ENCODE results near the gene MICAL1. TPM values are rescaled to one million over a fixed set of nuclear protein-coding genes. Genes with fewer than 3 reads are reported as not detected.

Gene MICAL1
- total RNA-seq, 1 donor = 26.1 TPM

- H3K4me1 ChIP-seq (ENCODE audit: insufficient read depth, low read length) = no peaks in the 10 kb centered on the region
- peaks cover 11% of the 10 kb centered on the region for H3K27me3 ChIP-seq (ENCODE audit: insufficient read depth, low read length)
- H3K36me3 ChIP-seq (ENCODE audit: insufficient read depth, low read length) = no peaks in the 10 kb centered on the region
- no peak overlapping the region for H3K27ac ChIP-seq (ENCODE audit: low read depth, low read length)
- H4K20me1 ChIP-seq (ENCODE audit: insufficient read depth, low read length) = no peaks in the 10 kb centered on the region
- no peaks in the 10 kb centered on the region for H3K9me3 ChIP-seq (ENCODE audit: low read depth, low read length)
- H3K79me2 ChIP-seq (ENCODE audit: insufficient read depth, low read length) = no peaks in the 10 kb centered on the region
- no peak overlapping the region for H2AFZ ChIP-seq (ENCODE audit: low read length)
- no peak overlapping the region for H3K4me3 ChIP-seq (ENCODE audit: insufficient read depth, low read length)
- no peak for DNase-seq (ENCODE audit: insufficient read length, low spot score, missing footprints)
- no peak overlapping the region for H3K4me2 ChIP-seq (ENCODE audit: insufficient read depth, low read length)
- TF ChIP-seq CTCF (IDR thresholded peaks at IDR 0.05; ENCODE audit: extremely low read depth, low read depth, low read length) = no peak
Observed at GRCh38 chr6:109496036-109496772, 40.6 kb upstream of the MICAL1 start.

- Histone ChIP-seq H3K4me2 (ENCODE audit: insufficient read depth, low read length) (no peak overlapping the region), H3K27me3 (ENCODE audit: insufficient read depth, low read length) (peaks cover 11% of the 10 kb centered on the region), H2AFZ (ENCODE audit: low read length) (no peak overlapping the region), H3K27ac (ENCODE audit: low read depth, low read length) (no peak overlapping the region), H3K4me3 (ENCODE audit: insufficient read depth, low read length) (no peak overlapping the region), H3K79me2 (ENCODE audit: insufficient read depth, low read length) (no peaks in the 10 kb centered on the region), H3K9me3 (ENCODE audit: low read depth, low read length) (no peaks in the 10 kb centered on the region), H3K36me3 (ENCODE audit: insufficient read depth, low read length) (no peaks in the 10 kb centered on the region), H3K4me1 (ENCODE audit: insufficient read depth, low read length) (no peaks in the 10 kb centered on the region), H4K20me1 (ENCODE audit: insufficient read depth, low read length) (no peaks in the 10 kb centered on the region)
- no peak for TF ChIP-seq CTCF (IDR thresholded peaks at IDR 0.05; ENCODE audit: extremely low read depth, low read depth, low read length)
- DNase-seq (ENCODE audit: insufficient read length, low spot score, missing footprints) = no peak
Observed at GRCh38 chr6:109493865-109494264, 38.3 kb upstream of the MICAL1 start.

- no peak for DNase-seq (ENCODE audit: insufficient read length, low spot score, missing footprints)
- no peak overlapping the region for H3K4me2 ChIP-seq (ENCODE audit: insufficient read depth, low read length)
- no peak overlapping the region for H3K27ac ChIP-seq (ENCODE audit: low read depth, low read length)
- H4K20me1 ChIP-seq (ENCODE audit: insufficient read depth, low read length) = no peaks in the 10 kb centered on the region
- no peak overlapping the region for H3K4me3 ChIP-seq (ENCODE audit: insufficient read depth, low read length)
- H3K79me2 ChIP-seq (ENCODE audit: insufficient read depth, low read length) = no peaks in the 10 kb centered on the region
- H3K27me3 ChIP-seq (ENCODE audit: insufficient read depth, low read length) = peaks cover 3% of the 10 kb centered on the region
- H3K36me3 ChIP-seq (ENCODE audit: insufficient read depth, low read length) = no peaks in the 10 kb centered on the region
- no peaks in the 10 kb centered on the region for H3K9me3 ChIP-seq (ENCODE audit: low read depth, low read length)
- peak overlapping the region; percentile 29 for H2AFZ ChIP-seq (ENCODE audit: low read length)
- no peaks in the 10 kb centered on the region for H3K4me1 ChIP-seq (ENCODE audit: insufficient read depth, low read length)
- no peak for TF ChIP-seq CTCF (IDR thresholded peaks at IDR 0.05; ENCODE audit: extremely low read depth, low read depth, low read length)
Observed at GRCh38 chr6:109491207-109491938, 35.8 kb upstream of the MICAL1 start.

- H3K9me3 ChIP-seq (ENCODE audit: low read depth, low read length) = no peaks in the 10 kb centered on the region
- no peaks in the 10 kb centered on the region for H3K36me3 ChIP-seq (ENCODE audit: insufficient read depth, low read length)
- H3K4me2 ChIP-seq (ENCODE audit: insufficient read depth, low read length) = no peak overlapping the region
- no peak for DNase-seq (ENCODE audit: insufficient read length, low spot score, missing footprints)
- no peaks in the 10 kb centered on the region for H3K4me1 ChIP-seq (ENCODE audit: insufficient read depth, low read length)
- H3K27me3 ChIP-seq (ENCODE audit: insufficient read depth, low read length) = peaks cover 3% of the 10 kb centered on the region
- H2AFZ ChIP-seq (ENCODE audit: low read length) = no peak overlapping the region
- no peaks in the 10 kb centered on the region for H3K79me2 ChIP-seq (ENCODE audit: insufficient read depth, low read length)
- no peak overlapping the region for H3K4me3 ChIP-seq (ENCODE audit: insufficient read depth, low read length)
- no peaks in the 10 kb centered on the region for H4K20me1 ChIP-seq (ENCODE audit: insufficient read depth, low read length)
- no peak for TF ChIP-seq CTCF (IDR thresholded peaks at IDR 0.05; ENCODE audit: extremely low read depth, low read depth, low read length)
- no peak overlapping the region for H3K27ac ChIP-seq (ENCODE audit: low read depth, low read length)
Observed at GRCh38 chr6:109490713-109491112, 35.1 kb upstream of the MICAL1 start.

All from osteoblast (primary cell).